Uterus (tissue), 4 donors: ENCODE measurements around the gene SMCO4. TPM values are rescaled to one million over a fixed set of nuclear protein-coding genes. Genes with fewer than 3 reads are reported as not detected.
A peak's percentile ranks its signal among the peaks of the same experiment; 100 is the strongest.

Experiments used
- DNase-seq, 2 donors: peaks; one replicate each; pipeline ENCODE4 v3.0.0-alpha.2; 2019 to 2020
- H3K27ac ChIP-seq, 2 donors: fragments of 200-600 bp; sonication (generic); 1 replicate in 1 of 2; 2 replicates in 1 of 2; pipeline ENCODE4 v1.5.1; 2016 to 2018
- H3K27me3 ChIP-seq, 2 donors: fragments of 200-600 bp; sonication (generic); one replicate each; pipeline ENCODE4 v1.5.1; 2018 to 2019; ENCODE audit warnings: control low read depth in 1 of 2
- H3K36me3 ChIP-seq, 2 donors: fragments of 200-600 bp; sonication (generic); one replicate each; pipeline ENCODE4 v1.5.1; 2019; ENCODE audit warnings: control low read depth in 1 of 2
- H3K4me1 ChIP-seq, 2 donors: fragments of 200-600 bp; sonication (generic); one replicate each; pipeline ENCODE4 v1.5.1; 2018 to 2019; ENCODE audit warnings: control low read depth in 1 of 2
- H3K4me3 ChIP-seq, 2 donors: fragments of 200-600 bp; sonication (generic); 1 replicate in 1 of 2; 2 replicates in 1 of 2; pipeline ENCODE4 v1.5.1; 2018 to 2019; ENCODE audit warnings: mild to moderate bottlenecking in 1 of 2
- H3K9me3 ChIP-seq, 2 donors: fragments of 200-600 bp; sonication (generic); one replicate each; pipeline ENCODE4 v1.5.1; 2019; ENCODE audit warnings: control low read depth in 1 of 2
- CTCF ChIP-seq, 4 experiments: fragments of 200-600 bp in 2 of 4; fragments of 450-650 bp in 2 of 4; sonication (generic) in 2 of 4; IDR thresholded peaks; one replicate each; pipeline ENCODE4 v1.5.1; 2016 to 2019; ENCODE audit warnings: antibody characterized with exemption in 4 of 4, mild to moderate bottlenecking in 2 of 4, moderate library complexity in 1 of 4
- POLR2A ChIP-seq, 2 donors: fragments of 450-650 bp; IDR thresholded peaks; one replicate each; pipeline ENCODE4 v1.6.1; 2016; ENCODE audit warnings: antibody characterized with exemption in 2 of 2, mild to moderate bottlenecking in 1 of 2, moderate library complexity in 1 of 2
- intact Hi-C: fragments of 100-400 bp; cut with DNase I; formaldehyde crosslinking; loops from one replicate; pipeline ENCODE4 v1.15.1; 2023; ENCODE audit warnings: low total_unique reads
- total RNA-seq, 4 donors: library from RNA; depleted of rRNA in 3 of 4; stranded (reverse); fragments of >200 nt in 3 of 4; gene quantifications; one replicate each; pipeline versions ENCODE4 v1.1.0 to v1.2.4, GENCODE V29; 2014 to 2023
- donor health status: DM: yes; HTN: yes; CAD: no.

The SMCO4 gene
- total RNA-seq, 4 donors from 2014 or later = 7.2 to 30.0 (median 17.7) TPM

DNA sequence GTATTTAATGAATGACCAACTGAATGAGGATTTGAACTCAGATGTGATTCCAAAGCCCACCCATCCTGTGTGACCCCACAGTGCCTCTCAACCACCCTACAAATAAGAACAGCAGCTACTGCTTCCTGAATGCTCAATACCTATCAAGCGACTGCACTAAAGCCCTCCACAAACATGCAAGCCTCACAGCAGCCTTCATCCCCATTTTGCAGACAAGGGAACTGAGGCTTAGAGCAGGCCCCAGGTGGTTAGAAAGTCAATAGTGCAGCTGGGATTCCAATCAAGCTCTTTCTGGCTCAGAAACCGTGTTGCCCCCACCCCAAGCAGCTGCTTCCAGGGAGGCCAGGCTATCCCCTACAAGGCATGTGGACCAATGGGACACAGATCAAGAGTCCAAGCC is 57.2 kb downstream of the SMCO4 start:
- DNase-seq = no peak

DNA sequence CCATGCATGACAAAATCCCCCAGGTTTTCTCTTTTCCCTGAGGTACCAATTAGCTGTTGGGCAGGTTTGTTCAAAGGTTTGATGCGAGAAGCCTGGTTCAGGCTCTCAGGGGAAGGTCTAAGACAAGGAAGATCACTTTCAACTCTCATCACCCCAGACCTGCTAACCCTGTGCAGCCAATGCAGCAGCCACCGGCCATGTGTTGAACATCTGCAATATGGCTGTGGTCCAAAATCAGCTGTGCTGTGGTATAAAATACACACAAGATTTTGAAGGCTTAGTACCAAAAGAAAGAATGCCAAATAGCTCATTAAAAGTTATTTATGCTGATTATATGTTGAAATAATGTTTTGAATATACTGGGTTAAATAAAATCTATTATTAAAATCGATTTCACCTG is 58.5 kb downstream of the SMCO4 start:
- intact Hi-C loops = no loop called here
- Histone ChIP-seq H3K27me3 (no peaks in the 10 kb centered on the region), H3K36me3 (no peaks in the 10 kb centered on the region), H3K27ac (no peak overlapping the region), H3K4me3 (no peak overlapping the region), H3K9me3 (no peaks in the 10 kb centered on the region), H3K4me1 (no peaks in the 10 kb centered on the region)
- no peak for DNase-seq
- TF ChIP-seq POLR2A (IDR thresholded peaks at IDR 0.05) (no peak), CTCF (IDR thresholded peaks at IDR 0.05) (no peak)

More for the DNA sequence above, 57.2 kb downstream of the SMCO4 start:
- Histone ChIP-seq H3K27ac (no peak overlapping the region), H3K4me3 (no peak overlapping the region), H3K4me1 (no peaks in the 10 kb centered on the region), H3K9me3 (no peaks in the 10 kb centered on the region), H3K27me3 (no peaks in the 10 kb centered on the region), H3K36me3 (no peaks in the 10 kb centered on the region)
- intact Hi-C loops = no loop called here
- TF ChIP-seq POLR2A (IDR thresholded peaks at IDR 0.05) (no peak), CTCF (IDR thresholded peaks at IDR 0.05) (no peak)

DNA sequence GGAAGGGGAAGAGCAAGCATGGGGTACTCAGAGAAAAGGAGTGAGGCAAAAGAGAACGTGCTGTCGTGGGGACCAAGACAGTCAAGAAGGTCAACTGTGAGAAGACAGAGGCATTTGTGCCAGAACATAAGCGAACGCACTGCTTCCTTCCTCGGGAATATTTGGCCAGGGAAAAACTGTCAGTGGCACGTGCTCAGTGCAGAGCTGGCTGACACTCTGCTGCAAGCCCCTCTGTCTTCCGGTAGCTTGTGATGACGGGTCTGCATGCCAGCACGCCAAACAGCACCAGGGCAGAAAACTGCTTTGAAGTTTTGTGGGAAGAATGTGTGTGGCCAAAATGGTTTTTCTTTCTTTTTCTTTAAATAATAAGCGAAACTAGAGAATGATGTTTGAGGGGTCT is 60.6 kb downstream of the SMCO4 start:
- H3K36me3 ChIP-seq = no peaks in the 10 kb centered on the region
- H3K27ac ChIP-seq = no peak overlapping the region
- no peak overlapping the region for H3K4me3 ChIP-seq
- TF ChIP-seq CTCF (IDR thresholded peaks at IDR 0.05) = no peak
- TF ChIP-seq POLR2A (IDR thresholded peaks at IDR 0.05) = no peak
- intact Hi-C loops = no loop called here
- no peaks in the 10 kb centered on the region for H3K9me3 ChIP-seq
- H3K4me1 ChIP-seq = no peaks in the 10 kb centered on the region
- no peaks in the 10 kb centered on the region for H3K27me3 ChIP-seq
- DNase-seq = no peak

- no peak overlapping the region for H3K27ac ChIP-seq
- no peaks in the 10 kb centered on the region for H3K4me1 ChIP-seq
- H3K27me3 ChIP-seq = no peaks in the 10 kb centered on the region
- intact Hi-C loops = no loop called here
- H3K4me3 ChIP-seq = no peak overlapping the region
- no peaks in the 10 kb centered on the region for H3K9me3 ChIP-seq
- peak in 1 of 4 experiments; percentile 11 for TF ChIP-seq CTCF (IDR thresholded peaks at IDR 0.05)
- no peak for TF ChIP-seq POLR2A (IDR thresholded peaks at IDR 0.05)
- DNase-seq = no peak
- H3K36me3 ChIP-seq = no peaks in the 10 kb centered on the region
Measured at GRCh38 chr11:93481696-93482095, 61.5 kb downstream of the SMCO4 start.

DNA sequence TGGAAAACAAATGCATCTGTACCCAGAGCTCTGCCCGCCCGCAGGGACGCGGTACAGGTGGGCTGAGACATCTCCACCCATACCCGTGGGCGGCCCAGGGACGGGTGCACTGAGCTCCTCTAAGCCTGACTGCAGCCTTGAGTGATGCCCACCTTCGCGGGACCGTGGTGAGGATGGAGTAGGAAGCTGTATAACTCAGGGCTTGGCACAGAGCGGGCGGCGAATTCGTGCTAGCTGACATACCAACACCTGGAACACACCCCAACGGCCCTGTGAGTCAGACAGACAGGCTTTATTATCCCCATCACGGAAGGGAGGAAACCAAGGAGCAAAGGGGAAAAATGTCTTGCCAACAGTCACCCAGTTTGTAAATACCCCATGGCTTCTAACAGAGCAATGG is 61.9 kb downstream of the SMCO4 start:
- no peaks in the 10 kb centered on the region for H3K36me3 ChIP-seq
- DNase-seq = no peak

More for the DNA sequence above, 61.9 kb downstream of the SMCO4 start:
- Histone ChIP-seq H3K9me3 (no peaks in the 10 kb centered on the region), H3K27ac (no peak overlapping the region), H3K4me3 (no peak overlapping the region), H3K27me3 (no peaks in the 10 kb centered on the region), H3K4me1 (no peaks in the 10 kb centered on the region)
- TF ChIP-seq CTCF (IDR thresholded peaks at IDR 0.05) (no peak), POLR2A (IDR thresholded peaks at IDR 0.05) (no peak)
- intact Hi-C loops = no loop called here
